GM12878 (cell line): ENCODE data around the gene PLEKHM3. TPM values are rescaled to one million over a fixed set of nuclear protein-coding genes. Genes with fewer than 3 reads are reported as not detected.

Experiments used
- EZH2 ChIP-seq: IDR thresholded peaks from 2 replicates; pipeline ENCODE4 v1.6.1; 2012; ENCODE audit warnings: low read depth, mild to moderate bottlenecking, control low read depth, inconsistent platforms, low read length, borderline replicate concordance; ENCODE audit not compliant: control insufficient read depth
- PKNOX1 ChIP-seq: fragments of 450-650 bp; IDR thresholded peaks from 2 replicates; pipeline ENCODE4 v1.6.1; 2016; ENCODE audit warnings: mild to moderate bottlenecking
- POLR2A ChIP-seq: IDR thresholded peaks from 2 replicates; pipeline ENCODE4 v1.6.1; 2011; ENCODE audit warnings: low read depth, mild to moderate bottlenecking, low read length
- PRDM15 ChIP-seq: fragments of 450-650 bp; formaldehyde crosslinking; IDR thresholded peaks from 2 replicates; pipeline ENCODE4 v1.4.0; 2020; ENCODE audit warnings: mild to moderate bottlenecking, moderate library complexity
- SIX5 ChIP-seq: IDR thresholded peaks from 2 replicates; pipeline ENCODE4 v1.6.1; 2011; ENCODE audit warnings: mild to moderate bottlenecking, low read depth, low read length, moderate library complexity; ENCODE audit not compliant: severe bottlenecking
- polyA plus RNA-seq, 11 experiments: library from polyadenylated mRNA; depleted of rRNA in 4 of 11; unstranded in 6 of 11; stranded (reverse) in 5 of 11; fragments of >200 nt; fragmentation: Nextera tagmentation in 4 of 11; fragmentation: Illumina TruSeq in 1 of 11; extraction: Ambion mirVana in 4 of 11; extraction: Trizol in 1 of 11; gene quantifications; 1 replicate in 1 of 11; 2 replicates in 10 of 11; pipeline versions ENCODE4 v1.2.1 to v1.2.3, GENCODE V29; 2011 to 2016; ENCODE audit warnings: inconsistent platforms in 2 of 11, missing spikeins in 2 of 11, low read depth in 1 of 11
- total RNA-seq, 4 experiments: library from RNA; depleted of rRNA in 3 of 4; stranded (reverse); fragments of >200 nt in 3 of 4; fragmentation: Illumina TruSeq in 1 of 4; extraction: Trizol in 1 of 4; gene quantifications; 2 replicates each; pipeline versions ENCODE4 v1.2.1 to v1.2.3, GENCODE V29; 2013 to 2021
- TF ChIP-seq, protein P1 (sequence below): IDR thresholded peaks from 2 replicates; pipeline ENCODE4 v1.6.1; 2012; ENCODE audit warnings: mild to moderate bottlenecking, low read depth, low read length

The PLEKHM3 gene
- total and polyA plus RNA-seq, 10 of the 15 experiments (the other 5 are each of a cell fraction or from before 2014, with no cell fraction given): 1.4 to 5.6 (median 3.0) TPM

- TF ChIP-seq PRDM15 (CRISPR knock-in tag): no peak
- no peak for TF ChIP-seq EZH2
- TF ChIP-seq, protein P1, sequence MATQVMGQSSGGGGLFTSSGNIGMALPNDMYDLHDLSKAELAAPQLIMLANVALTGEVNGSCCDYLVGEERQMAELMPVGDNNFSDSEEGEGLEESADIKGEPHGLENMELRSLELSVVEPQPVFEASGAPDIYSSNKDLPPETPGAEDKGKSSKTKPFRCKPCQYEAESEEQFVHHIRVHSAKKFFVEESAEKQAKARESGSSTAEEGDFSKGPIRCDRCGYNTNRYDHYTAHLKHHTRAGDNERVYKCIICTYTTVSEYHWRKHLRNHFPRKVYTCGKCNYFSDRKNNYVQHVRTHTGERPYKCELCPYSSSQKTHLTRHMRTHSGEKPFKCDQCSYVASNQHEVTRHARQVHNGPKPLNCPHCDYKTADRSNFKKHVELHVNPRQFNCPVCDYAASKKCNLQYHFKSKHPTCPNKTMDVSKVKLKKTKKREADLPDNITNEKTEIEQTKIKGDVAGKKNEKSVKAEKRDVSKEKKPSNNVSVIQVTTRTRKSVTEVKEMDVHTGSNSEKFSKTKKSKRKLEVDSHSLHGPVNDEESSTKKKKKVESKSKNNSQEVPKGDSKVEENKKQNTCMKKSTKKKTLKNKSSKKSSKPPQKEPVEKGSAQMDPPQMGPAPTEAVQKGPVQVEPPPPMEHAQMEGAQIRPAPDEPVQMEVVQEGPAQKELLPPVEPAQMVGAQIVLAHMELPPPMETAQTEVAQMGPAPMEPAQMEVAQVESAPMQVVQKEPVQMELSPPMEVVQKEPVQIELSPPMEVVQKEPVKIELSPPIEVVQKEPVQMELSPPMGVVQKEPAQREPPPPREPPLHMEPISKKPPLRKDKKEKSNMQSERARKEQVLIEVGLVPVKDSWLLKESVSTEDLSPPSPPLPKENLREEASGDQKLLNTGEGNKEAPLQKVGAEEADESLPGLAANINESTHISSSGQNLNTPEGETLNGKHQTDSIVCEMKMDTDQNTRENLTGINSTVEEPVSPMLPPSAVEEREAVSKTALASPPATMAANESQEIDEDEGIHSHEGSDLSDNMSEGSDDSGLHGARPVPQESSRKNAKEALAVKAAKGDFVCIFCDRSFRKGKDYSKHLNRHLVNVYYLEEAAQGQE: no peak
- no peak for TF ChIP-seq SIX5
- no peak for TF ChIP-seq POLR2A
- TF ChIP-seq PKNOX1: no peak
These were observed 9.9 kb downstream of the PLEKHM3 start (continued) for GRCh38 chr2:208015475-208015874.
